OCI-LY7 (cell line): ENCODE results near the gene KCNIP4. TPM values are rescaled to one million over a fixed set of nuclear protein-coding genes. Genes with fewer than 3 reads are reported as not detected.

Experiments used
- BruUV-seq: library from RNA; stranded (reverse); fragments of 400-500 nt; replicated peaks from 2 replicates; lab custom pipeline; 2021; lab: Mats Ljungman, UMichigan
- CTCF ChIA-PET: fragments of 300-600 bp; sonication (Branson Sonifier 250); formaldehyde crosslinking; loops from one replicate; lab custom pipeline; 2022; ENCODE audit warnings: antibody characterized with exemption; ENCODE audit not compliant: unreplicated experiment; lab: Charles Lee
- POLR2A ChIA-PET: fragments of 300-600 bp; sonication (Branson Sonifier 250); formaldehyde crosslinking; loops from one replicate; lab custom pipeline; 2022; ENCODE audit warnings: antibody characterized with exemption; lab: Charles Lee
- DNase-seq: peaks from one replicate; pipeline ENCODE4 v3.0.0-alpha.2; 2015; ENCODE audit warnings: low spot score
- H2AFZ ChIP-seq: fragments of 200-600 bp; sonication (generic), shearing (Covaris generic); 2 replicates; pipeline ENCODE4 v1.6.1; 2014; ENCODE audit warnings: mild to moderate bottlenecking, antibody characterized with exemption, low read length, moderate library complexity
- H3K27ac ChIP-seq: fragments of 200-600 bp; sonication (generic); 2 replicates; pipeline ENCODE4 v1.5.1; 2014; ENCODE audit warnings: mixed run types, low read depth, mild to moderate bottlenecking, moderate library complexity, low read length, inconsistent platforms; ENCODE audit not compliant: poor library complexity, severe bottlenecking
- H3K36me3 ChIP-seq: fragments of 200-600 bp; sonication (generic); 2 replicates; pipeline ENCODE4 v1.6.1; 2014; ENCODE audit warnings: mild to moderate bottlenecking, antibody characterized with exemption, low read length, moderate library complexity, mixed read lengths; ENCODE audit not compliant: insufficient read depth
- H3K4me1 ChIP-seq: fragments of 200-600 bp; sonication (generic); 2 replicates; pipeline ENCODE4 v1.5.1; 2014; ENCODE audit warnings: mild to moderate bottlenecking, low read length; ENCODE audit not compliant: insufficient read depth, poor library complexity, severe bottlenecking
- H3K4me2 ChIP-seq: fragments of 200-600 bp; sonication (generic); 2 replicates; pipeline ENCODE4 v1.6.1; 2014; ENCODE audit warnings: mild to moderate bottlenecking, low read length
- H3K4me3 ChIP-seq: fragments of 200-600 bp; sonication (generic); 2 replicates; pipeline ENCODE4 v1.5.1; 2014; ENCODE audit warnings: mild to moderate bottlenecking, low read depth, low read length; ENCODE audit not compliant: poor library complexity, severe bottlenecking
- H3K79me2 ChIP-seq: fragments of 200-600 bp; sonication (generic); 2 replicates; pipeline ENCODE4 v1.6.1; 2016; ENCODE audit warnings: low read depth, mild to moderate bottlenecking, low read length, moderate library complexity, mixed read lengths; ENCODE audit not compliant: insufficient read depth
- H3K9me2 ChIP-seq: fragments of 200-600 bp; sonication (generic); 2 replicates; pipeline ENCODE4 v1.6.1; 2016; ENCODE audit warnings: mild to moderate bottlenecking, low read length, mixed read lengths; ENCODE audit not compliant: insufficient read depth
- H3K9me3 ChIP-seq: fragments of 200-600 bp; sonication (generic); 2 replicates; pipeline ENCODE4 v1.6.1; 2014; ENCODE audit warnings: mild to moderate bottlenecking, mixed run types, low read length, mixed read lengths
- H4K20me1 ChIP-seq: fragments of 200-600 bp; sonication (generic); 2 replicates; pipeline ENCODE4 v1.6.1; 2014; ENCODE audit warnings: mild to moderate bottlenecking, antibody characterized with exemption, low read length, moderate library complexity, mixed read lengths; ENCODE audit not compliant: insufficient read depth
- CTCF ChIP-seq: fragments of 200-600 bp; sonication (generic); conservative IDR thresholded peaks from 2 replicates; pipeline ENCODE4 v1.5.1; 2014; ENCODE audit warnings: mild to moderate bottlenecking, antibody characterized with exemption, low read length, moderate library complexity, mixed read lengths
- EZH2phosphoT487 ChIP-seq: fragments of 200-600 bp; sonication (generic); IDR thresholded peaks from 2 replicates; pipeline ENCODE4 v1.6.1; 2018; ENCODE audit warnings: low read depth, borderline replicate concordance, mild to moderate bottlenecking, mixed run types, antibody characterized with exemption, low read length, moderate library complexity, mixed read lengths
- intact Hi-C: fragments of 100-400 bp; cut with micrococcal nuclease; formaldehyde crosslinking; loops from one replicate; pipeline ENCODE4 v1.10.0; 2022; ENCODE audit not compliant: unreplicated experiment
- total RNA-seq, 2 experiments: library from RNA; depleted of rRNA in 1 of 2; stranded (reverse); fragments of >200 nt in 1 of 2; shearing (Covaris generic) in 1 of 2; gene quantifications; 2 replicates each; pipeline ENCODE4 v1.2.3, GENCODE V29; 2014 to 2022

KCNIP4 gene
- total RNA-seq, 2 experiments from 2014 or later = not detected

- no peaks in the 10 kb centered on the region for H3K9me3 ChIP-seq
- ChIA-PET CTCF (no interaction called here), POLR2A (no interaction called here)
- DNase-seq = no peak
- no peak overlapping the region for H2AFZ ChIP-seq
- no peaks in the 10 kb centered on the region for H4K20me1 ChIP-seq
- no peaks in the 10 kb centered on the region for H3K9me2 ChIP-seq
- no peak overlapping the region for H3K27ac ChIP-seq
- no peaks in the 10 kb centered on the region for H3K79me2 ChIP-seq
- H3K4me2 ChIP-seq = no peak overlapping the region
- no peaks in the 10 kb centered on the region for H3K36me3 ChIP-seq
- no peaks in the 10 kb centered on the region for H3K4me1 ChIP-seq
- H3K4me3 ChIP-seq = no peak overlapping the region
- no TSS peak for BruUV-seq
- TF ChIP-seq CTCF (no peak), EZH2phosphoT487 (no peak)
- intact Hi-C loops = no loop called here
These were observed 812.4 kb downstream of the KCNIP4 start for GRCh38 chr4:21136051-21136630.

- intact Hi-C loops = no loop called here
- Histone ChIP-seq H3K4me1 (no peaks in the 10 kb centered on the region), H3K4me3 (no peak overlapping the region), H2AFZ (no peak overlapping the region), H3K36me3 (no peaks in the 10 kb centered on the region), H3K9me2 (no peaks in the 10 kb centered on the region), H3K79me2 (no peaks in the 10 kb centered on the region), H3K9me3 (no peaks in the 10 kb centered on the region), H3K4me2 (no peak overlapping the region), H3K27ac (no peak overlapping the region), H4K20me1 (no peaks in the 10 kb centered on the region)
- POLR2A ChIA-PET = no interaction called here
- no TSS peak for BruUV-seq
- CTCF ChIA-PET = no interaction called here
- TF ChIP-seq EZH2phosphoT487 = no peak
- TF ChIP-seq CTCF = peak; percentile 32; the same call in 1 of the 2 replicates
- no peak for DNase-seq
These were observed 813.6 kb downstream of the KCNIP4 start for GRCh38 chr4:21134994-21135393.

GRCh38 chr4:21130606-21131005 lies 818.0 kb downstream of the KCNIP4 start:
- intact Hi-C loops = no loop called here

More at GRCh38 chr4:21130606-21131005, 818.0 kb downstream of the KCNIP4 start:
- no peak overlapping the region for H3K4me3 ChIP-seq
- no peaks in the 10 kb centered on the region for H3K4me1 ChIP-seq
- H4K20me1 ChIP-seq = no peaks in the 10 kb centered on the region
- DNase-seq = no peak
- ChIA-PET POLR2A (no interaction called here), CTCF (no interaction called here)
- H3K79me2 ChIP-seq = no peaks in the 10 kb centered on the region
- no peaks in the 10 kb centered on the region for H3K36me3 ChIP-seq
- TF ChIP-seq CTCF = no peak
- no peak for TF ChIP-seq EZH2phosphoT487
- H3K9me2 ChIP-seq = no peaks in the 10 kb centered on the region
- H2AFZ ChIP-seq = no peak overlapping the region
- H3K9me3 ChIP-seq = no peaks in the 10 kb centered on the region
- no TSS peak for BruUV-seq
- no peak overlapping the region for H3K27ac ChIP-seq
- no peak overlapping the region for H3K4me2 ChIP-seq
